ENCODE results near the gene CDH2. TPM values are rescaled to one million over a fixed set of nuclear protein-coding genes. Genes with fewer than 3 reads are reported as not detected.
"Not testable (repeated sequence)": the region's sequence is repeated elsewhere in the genome, so short reads cannot be mapped to it uniquely, and the experiment has no call there.

The CDH2 gene
- total RNA-seq, 1 experiment from 2014 or later: 106 TPM

- DNase-seq: no peak
- Histone ChIP-seq H3K4me3 (ENCODE audit: insufficient read depth, low read depth, low read length) (no peak overlapping the region), H3K27me3 (ENCODE audit: control insufficient read depth, insufficient read depth, low read length) (no peaks in the 10 kb centered on the region), H3K36me3 (replicated peaks; ENCODE audit: control insufficient read depth, insufficient read depth, low read length) (no peaks in the 10 kb centered on the region)
These were observed 256.1 kb downstream of the CDH2 start for GRCh38 chr18:27920836-27921235.

- not testable (repeated sequence) for H3K36me3 ChIP-seq (replicated peaks; ENCODE audit: control insufficient read depth, insufficient read depth, low read length); H3K4me3 ChIP-seq (ENCODE audit: insufficient read depth, low read depth, low read length); H3K27me3 ChIP-seq (ENCODE audit: control insufficient read depth, insufficient read depth, low read length); DNase-seq
These were observed 270.7 kb downstream of the CDH2 start for GRCh38 chr18:27906189-27906588.

GRCh38 chr18:27903906-27904305, 273.0 kb downstream of the CDH2 start:
- no peak for DNase-seq
- Histone ChIP-seq H3K36me3 (replicated peaks; ENCODE audit: control insufficient read depth, insufficient read depth, low read length) (no peaks in the 10 kb centered on the region), H3K4me3 (ENCODE audit: insufficient read depth, low read depth, low read length) (no peak overlapping the region), H3K27me3 (ENCODE audit: control insufficient read depth, insufficient read depth, low read length) (no peaks in the 10 kb centered on the region)

- Histone ChIP-seq H3K27me3 (ENCODE audit: control insufficient read depth, insufficient read depth, low read length) (no peaks in the 10 kb centered on the region), H3K4me3 (ENCODE audit: insufficient read depth, low read depth, low read length) (no peak overlapping the region), H3K36me3 (replicated peaks; ENCODE audit: control insufficient read depth, insufficient read depth, low read length) (no peaks in the 10 kb centered on the region)
- DNase-seq: no peak
These were observed 275.3 kb downstream of the CDH2 start for GRCh38 chr18:27901424-27902226.

Measured in H7 (cell line).